ENCODE measurements around the gene ESF1. TPM values are rescaled to one million over a fixed set of nuclear protein-coding genes. Genes with fewer than 3 reads are reported as not detected.

Gene ESF1
- total and polyA plus RNA-seq, 10 of the 15 experiments (the other 5 are each of a cell fraction or from before 2014, with no cell fraction given) = 9.2 to 36.2 (median 18.4) TPM

- Histone ChIP-seq H3K79me2 (ENCODE audit: control insufficient read depth, insufficient read depth, low read length) (no peaks in the 10 kb centered on the region), H3K4me1 (ENCODE audit: control insufficient read depth, insufficient read depth, low read length) (peaks cover 9% of the 10 kb centered on the region; the same call in 1 of the 2 replicates), H3K9ac (ENCODE audit: control insufficient read depth, insufficient read depth, low read length) (no peak overlapping the region), H2AFZ (ENCODE audit: control insufficient read depth, low read depth, low read length) (no peak overlapping the region), H3K9me3 (replicated peaks; ENCODE audit: control insufficient read depth, insufficient read depth, low read length) (no peaks in the 10 kb centered on the region), H3K4me3 (peak overlapping the region; percentile 30; the same call in 1 of the 2 replicates), H3K27me3 (replicated peaks in 1 of 2; ENCODE audit: control insufficient read depth in 2 of 2, insufficient read depth in 2 of 2, low read length in 1 of 2) (no peaks in the 10 kb centered on the region), H4K20me1 (ENCODE audit: control insufficient read depth, insufficient read depth) (no peaks in the 10 kb centered on the region), H3K27ac (ENCODE audit: control insufficient read depth, insufficient read depth) (peak overlapping the region; percentile 76), H3K36me3 (ENCODE audit: control insufficient read depth in 2 of 2, insufficient read depth in 2 of 2, low read length in 1 of 2) (peaks cover 4 to 20% of the 10 kb centered on the region in 2 experiments), H3K4me2 (ENCODE audit: control insufficient read depth, insufficient read depth) (peak overlapping the region; percentile 26; the same call in 1 of the 2 replicates)
- ChIA-PET SMC1A (ENCODE audit: uncharacterized antibody, unreplicated experiment) (no interaction called here), RAD21 (ENCODE audit: unreplicated experiment) (interaction anchor here (1.0 kb wide), 2 partner anchors 58 to 393 kb away, joined by 3 to 4 read pairs; no protein-coding TSS in a partner anchor), POLR2A (no interaction called here), CTCF (no interaction called here)
- intact Hi-C loops (cut with micrococcal nuclease; ENCODE audit: unreplicated experiment) (no loop called here), in situ Hi-C loops (cut with MboI) (no loop called here)
- no TSS peak for BruUV-seq (replicated peaks)
- ATAC-seq (peak; percentile 93), FAIRE-seq (peak; percentile 81), DNase-seq (ENCODE audit: low read depth, low spot score) (peak; percentile 68)
- 0% methylated on average over 1 of the region's 1 CpG for WGBS (ENCODE audit: insufficient coverage, insufficient replicate concordance, low lambda C conversion rate, missing lambda C conversion rate)
- TF ChIP-seq MTA2 (IDR thresholded peaks at IDR 0.05; ENCODE audit: low read depth) (peak; percentile 79), RUNX3 (IDR thresholded peaks at IDR 0.05; ENCODE audit: low read length) (peak; percentile 36; the same call in 1 of the 2 replicates), POU2F2 (IDR thresholded peaks at IDR 0.05; ENCODE audit: borderline replicate concordance, low read depth, low read length) (peak; percentile 80; the same call in 1 of the 3 replicates), IKZF2 (IDR thresholded peaks at IDR 0.05) (peak in 1 of 2 experiments; percentile 9; a peak in 2 of 4 replicates), ZBTB40 (IDR thresholded peaks at IDR 0.05; ENCODE audit: borderline replicate concordance) (peak; percentile 90), NBN (IDR thresholded peaks at IDR 0.05) (peak; percentile 59; the same call in 1 of the 2 replicates), CREB1 (IDR thresholded peaks at IDR 0.05; ENCODE audit: low read depth) (peak; percentile 67), TCF7 (IDR thresholded peaks at IDR 0.05; ENCODE audit: borderline replicate concordance) (peak; percentile 74; the same call in 1 of the 2 replicates), SREBF1 (IDR thresholded peaks at IDR 0.05; ENCODE audit: low read length) (no peak), EP300 (IDR thresholded peaks at IDR 0.05; ENCODE audit: borderline replicate concordance in 1 of 2, control insufficient read depth in 1 of 2, low read depth in 2 of 2, low read length in 2 of 2) (peak; percentile 33 to 56; a peak in 2 of 4 replicates), ZBTB4 (CRISPR knock-in tag; IDR thresholded peaks at IDR 0.05) (no peak), SKIL (IDR thresholded peaks at IDR 0.05; ENCODE audit: low read depth, poor library complexity, severe bottlenecking) (peak; percentile 38), ZNF384 (IDR thresholded peaks at IDR 0.05; ENCODE audit: borderline replicate concordance, low read depth, low read length) (peak; percentile 98)
Measured at GRCh38 chr20:13717631-13718044, 67.1 kb downstream of the ESF1 start.

All from GM12878 (cell line).